Measurements from ENCODE around the gene ABCB11.

GRCh38 chr2:169014780-169015179, 16.3 kb downstream of the ABCB11 start:
- no peak for TF ChIP-seq POLR2A (IDR thresholded peaks at IDR 0.05; ENCODE audit: low read length)
- no peak for TF ChIP-seq GATA1 (IDR thresholded peaks at IDR 0.05; ENCODE audit: low read depth, low read length)

Data from erythroblast (primary cell).